DND-41 (cell line): ENCODE measurements around the gene NUP210L.

Source experiments
- CTCF ChIP-seq: IDR thresholded peaks from 2 replicates; pipeline ENCODE4 v1.5.1; 2012; ENCODE audit warnings: borderline replicate concordance, low read length, moderate library complexity, mild to moderate bottlenecking; ENCODE audit not compliant: poor library complexity, severe bottlenecking; ENCODE audit errors: extremely low read depth
- EZH2 ChIP-seq: IDR thresholded peaks from 3 replicates; pipeline ENCODE4 v1.6.1; 2012; ENCODE audit warnings: borderline replicate concordance, low read depth, mild to moderate bottlenecking, moderate library complexity, low read length, inconsistent platforms; ENCODE audit not compliant: severe bottlenecking

GRCh38 chr1:153951801-153952200 is 203.1 kb downstream of the NUP210L start:
- TF ChIP-seq CTCF = no peak
- TF ChIP-seq EZH2 = no peak
